Measurements from ENCODE around the gene NGEF.

NGEF gene

GRCh38 chr2:233041722-233042323, 28.8 kb upstream of the NGEF start:
- FAIRE-seq = no peak

GRCh38 chr2:233040571-233040970, 27.5 kb upstream of the NGEF start:
- no peak for FAIRE-seq

GRCh38 chr2:233039846-233040530, 26.9 kb upstream of the NGEF start:
- FAIRE-seq = no peak

- no peak for FAIRE-seq
Observed at GRCh38 chr2:233039212-233039845, 26.3 kb upstream of the NGEF start.

DNA sequence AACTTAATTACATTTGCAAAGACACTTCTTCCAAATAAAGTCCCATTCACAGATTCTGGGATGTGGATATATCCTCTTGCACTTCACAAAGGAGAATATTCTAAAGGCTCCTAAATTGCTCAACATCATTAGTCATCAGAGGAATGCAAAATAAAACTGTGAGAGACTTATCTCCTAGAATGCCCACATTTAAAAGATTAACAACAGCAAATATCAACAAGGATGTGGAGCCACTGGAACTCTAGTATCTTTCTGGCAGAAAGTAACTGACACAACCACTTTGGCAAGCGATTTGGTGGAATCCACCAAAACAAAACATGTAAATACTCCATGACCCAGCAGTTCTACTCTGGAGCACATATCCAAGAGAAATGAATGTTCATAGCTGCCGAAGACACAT, 24.0 kb upstream of the NGEF start:
- FAIRE-seq = no peak

GRCh38 chr2:233036162-233036838, 23.2 kb upstream of the NGEF start:
- FAIRE-seq = no peak

GRCh38 chr2:233035426-233036161, 22.5 kb upstream of the NGEF start:
- FAIRE-seq = no peak

DNA sequence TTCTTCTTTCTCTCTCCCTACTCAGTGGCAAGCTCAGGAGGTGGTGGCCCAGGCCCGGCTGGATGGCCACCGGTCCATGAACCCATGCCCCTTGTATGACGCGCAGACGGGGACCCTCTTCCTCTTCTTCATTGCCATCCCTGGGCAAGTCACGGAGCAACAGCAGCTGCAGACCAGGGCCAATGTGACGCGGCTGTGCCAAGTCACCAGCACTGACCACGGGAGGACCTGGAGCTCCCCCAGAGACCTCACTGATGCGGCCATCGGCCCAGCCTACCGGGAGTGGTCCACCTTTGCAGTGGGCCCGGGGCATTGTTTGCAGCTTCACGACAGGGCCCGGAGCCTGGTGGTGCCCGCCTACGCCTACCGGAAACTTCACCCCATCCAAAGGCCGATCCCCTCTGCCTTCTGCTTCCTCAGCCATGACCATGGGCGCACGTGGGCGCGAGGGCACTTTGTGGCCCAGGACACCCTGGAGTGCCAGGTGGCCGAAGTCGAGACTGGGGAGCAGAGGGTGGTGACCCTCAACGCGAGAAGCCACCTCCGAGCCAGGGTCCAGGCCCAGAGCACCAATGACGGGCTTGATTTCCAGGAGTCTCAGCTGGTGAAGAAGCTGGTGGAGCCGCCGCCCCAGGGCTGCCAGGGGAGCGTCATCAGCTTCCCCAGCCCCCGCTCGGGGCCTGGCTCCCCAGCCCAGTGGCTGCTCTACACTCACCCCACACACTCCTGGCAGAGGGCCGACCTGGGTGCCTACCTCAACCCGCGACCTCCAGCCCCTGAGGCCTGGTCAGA, 21.2 kb upstream of the NGEF start:
- FAIRE-seq = no peak

GRCh38 chr2:233033672-233034071, 20.6 kb upstream of the NGEF start:
- FAIRE-seq = no peak

DNA sequence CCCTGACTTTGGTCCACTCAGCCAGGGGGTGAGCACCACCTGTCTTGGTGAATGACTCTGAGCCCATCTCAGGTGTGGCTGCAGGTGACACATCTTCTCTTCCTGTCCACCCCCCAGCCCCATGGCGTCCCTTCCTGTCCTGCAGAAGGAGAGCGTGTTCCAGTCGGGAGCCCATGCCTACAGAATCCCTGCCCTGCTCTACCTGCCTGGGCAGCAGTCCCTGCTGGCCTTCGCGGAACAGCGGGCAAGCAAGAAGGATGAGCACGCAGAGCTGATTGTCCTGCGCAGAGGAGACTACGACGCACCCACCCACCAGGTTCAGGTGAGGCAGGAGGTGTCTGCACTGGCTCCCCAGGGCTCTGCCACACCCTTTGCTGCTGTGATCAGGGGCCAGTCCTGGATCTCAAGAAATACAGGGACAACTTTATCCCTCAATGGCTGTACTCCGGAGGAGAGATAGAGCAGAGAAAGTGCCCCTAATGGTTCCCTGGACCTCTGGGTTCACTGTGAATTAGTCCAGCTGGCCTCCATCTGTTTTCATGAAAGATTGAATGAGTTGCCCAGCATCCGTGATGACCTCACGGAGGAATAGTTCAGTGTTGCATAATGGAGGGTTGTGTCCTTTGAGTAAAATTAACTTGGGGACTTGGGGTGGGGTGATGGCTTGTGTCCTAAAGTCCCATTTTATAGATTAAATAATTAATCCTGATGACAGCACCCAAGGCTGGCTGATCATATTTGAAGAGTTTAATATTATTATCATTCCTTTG, 19.7 kb upstream of the NGEF start, which contains the start of gene NEU2:
Gene NEU2, plus strand, starts transcription at position 122 of the 770 bp plus-strand sequence. Its CDS starts 0 bp downstream, at position 122.
- no peak for FAIRE-seq

- no peak for FAIRE-seq
Observed at GRCh38 chr2:233031556-233032500, 18.8 kb upstream of the NGEF start.

DNA sequence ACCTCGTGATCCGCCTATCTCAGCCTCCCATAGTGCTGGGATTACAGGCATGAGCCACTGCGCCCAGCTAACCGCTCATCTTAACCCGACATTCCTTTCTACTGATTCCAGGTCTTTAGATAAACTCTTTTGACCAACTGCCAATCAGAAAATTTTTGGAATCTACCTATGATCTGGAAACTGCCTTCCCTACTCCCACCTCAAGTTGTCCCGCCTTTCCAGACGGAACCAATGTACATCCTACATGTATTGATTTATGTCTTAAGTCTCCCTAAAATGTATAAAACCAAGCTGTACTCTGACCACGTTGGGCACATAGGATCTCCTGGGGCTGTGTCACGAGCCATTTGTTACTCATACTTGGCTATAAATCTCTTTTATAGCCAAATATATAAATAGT, 16.3 kb upstream of the NGEF start:
- FAIRE-seq = no peak

DNA sequence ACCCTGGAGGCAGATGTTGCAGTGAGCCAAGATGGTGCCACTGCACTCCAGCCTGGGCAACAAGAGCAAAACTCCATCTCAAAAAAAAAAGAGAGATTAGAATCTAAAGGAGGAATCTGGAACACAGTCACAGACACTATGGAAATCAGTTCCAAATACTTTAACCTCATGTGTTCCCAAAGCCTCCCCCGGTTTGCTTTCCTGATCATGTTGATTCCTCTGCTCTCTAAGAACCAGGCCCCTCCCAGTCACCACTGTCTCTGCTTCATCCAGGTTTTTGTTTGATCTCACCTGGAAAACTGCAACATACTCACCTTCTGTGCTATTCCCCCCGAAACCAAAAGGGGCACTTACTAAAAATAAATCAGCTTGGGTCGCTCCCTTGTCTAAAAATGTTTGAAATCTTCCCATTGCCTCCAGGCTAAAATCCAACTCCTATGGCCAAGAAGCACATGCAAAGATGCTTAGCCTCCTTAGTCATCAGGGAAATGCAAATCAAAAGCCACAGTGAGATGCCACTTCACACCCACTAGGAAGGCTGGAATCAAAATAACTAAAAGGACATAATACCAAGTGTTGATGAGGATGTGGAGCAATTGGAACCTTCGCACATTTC, 13.2 kb upstream of the NGEF start:
- FAIRE-seq = no peak

DNA sequence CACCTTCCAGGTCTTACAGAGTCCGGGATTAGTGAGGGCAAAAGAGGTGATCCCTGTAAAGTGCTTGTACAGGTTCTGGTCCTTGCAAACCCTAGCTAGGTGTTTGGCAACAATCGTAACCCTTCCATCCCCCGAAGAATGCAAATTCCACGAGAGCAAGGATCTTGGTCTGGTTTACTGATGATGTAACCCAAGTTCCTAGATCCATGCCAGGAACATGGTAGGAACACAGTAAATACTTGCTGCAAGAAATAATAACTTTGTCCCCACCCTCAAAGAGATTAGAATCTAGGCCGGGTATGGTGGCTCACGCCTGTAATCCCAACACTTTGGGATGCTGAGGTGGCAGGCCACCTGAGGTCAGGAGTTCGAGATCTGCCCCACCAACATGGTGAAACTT, 12.7 kb upstream of the NGEF start:
- no peak for FAIRE-seq

GRCh38 chr2:233023761-233024410, 10.8 kb upstream of the NGEF start:
- FAIRE-seq = no peak

DNA sequence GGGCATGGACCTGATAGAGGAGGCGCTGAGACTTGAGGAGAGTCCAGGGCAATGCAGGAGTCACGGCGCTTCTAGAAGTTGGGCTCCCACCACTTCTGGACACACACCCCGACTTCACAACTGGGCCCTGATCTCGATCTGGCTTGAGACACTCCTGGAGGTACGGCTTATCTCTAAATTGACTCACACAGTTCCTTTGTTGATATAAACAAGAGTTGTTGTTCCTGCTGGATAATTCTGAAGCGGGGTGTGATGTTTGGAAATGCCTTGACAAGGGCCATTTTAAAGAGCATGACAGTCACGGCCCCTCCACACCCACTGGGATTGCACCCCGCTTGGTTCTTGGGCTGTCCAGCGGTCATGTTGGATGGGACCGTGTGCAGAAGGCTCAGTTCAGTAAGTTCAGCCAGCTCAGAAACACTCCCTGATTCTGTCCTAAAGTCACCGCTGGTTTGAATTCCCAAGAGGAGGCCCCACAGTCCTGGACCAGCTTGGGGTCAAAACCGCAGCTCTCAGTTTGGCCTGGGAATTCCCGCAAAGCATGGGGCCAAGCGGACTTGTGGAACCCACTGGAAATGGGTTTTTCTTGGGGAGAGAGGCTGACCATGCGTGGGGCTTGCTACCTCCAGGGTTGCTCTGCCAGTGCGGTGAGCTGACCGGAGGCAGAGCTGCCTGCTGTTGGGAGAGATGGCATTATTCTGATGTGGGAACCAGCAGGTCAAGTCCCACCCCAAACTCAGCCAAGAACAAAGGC, 10.1 kb upstream of the NGEF start:
- no peak for FAIRE-seq

DNA sequence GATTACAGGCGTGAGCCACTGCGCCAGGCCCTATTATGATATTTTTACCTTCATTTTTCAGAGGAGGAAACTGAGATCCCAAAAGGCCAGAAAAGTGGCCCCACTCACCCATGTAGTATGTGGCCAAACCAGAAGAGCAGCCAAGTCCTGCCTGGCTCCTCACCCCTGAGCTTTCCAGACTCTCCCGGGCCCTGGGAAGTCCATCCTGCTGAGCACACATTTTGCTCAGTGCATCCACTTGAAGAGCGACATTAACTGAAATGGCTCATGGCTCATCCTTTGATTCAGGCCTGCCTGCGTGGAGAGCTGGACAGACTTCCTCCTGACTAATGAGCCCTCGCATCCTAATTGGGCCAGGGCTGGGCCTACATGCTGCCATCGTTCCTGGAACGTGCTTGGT, 9.5 kb upstream of the NGEF start:
- FAIRE-seq = no peak

DNA sequence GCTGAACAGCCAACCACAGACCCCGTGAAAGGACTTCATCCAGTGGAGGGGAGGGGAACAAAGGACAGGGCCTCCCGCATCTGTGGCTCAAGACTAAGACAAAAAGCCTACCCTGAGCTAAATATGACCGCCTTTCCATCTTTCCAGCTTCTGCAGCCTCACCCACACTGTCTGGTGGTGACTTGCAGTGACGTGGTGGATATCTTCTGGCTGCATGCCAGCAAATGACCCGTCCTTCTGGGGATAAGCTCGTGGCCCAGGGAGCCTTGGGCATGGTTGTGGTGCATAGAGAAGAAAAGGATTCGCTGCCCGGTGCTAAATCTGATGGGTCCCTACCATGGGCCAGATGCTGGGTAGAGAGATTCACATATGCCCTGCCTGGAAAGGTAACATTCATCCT, 8.7 kb upstream of the NGEF start:
- FAIRE-seq = no peak

Measured in TTC549 (cell line).